HepG2 (cell line): ENCODE measurements around the gene GEMIN4. TPM values are rescaled to one million over a fixed set of nuclear protein-coding genes. Genes with fewer than 3 reads are reported as not detected.

Source experiments
- ATF6 ChIP-seq: sonication (generic); formaldehyde crosslinking; conservative IDR thresholded peaks from 2 replicates; pipeline ENCODE4 v1.4.0; 2020; ENCODE audit warnings: missing genetic modification reagents
- CBX5 ChIP-seq: sonication (generic); formaldehyde crosslinking; IDR thresholded peaks from 2 replicates; pipeline ENCODE4 v1.4.0; 2020; ENCODE audit warnings: missing genetic modification reagents, borderline replicate concordance
- FOXA3 ChIP-seq: IDR thresholded peaks from 2 replicates; pipeline ENCODE4 v1.6.1; 2016; ENCODE audit warnings: missing genetic modification reagents, missing compliant biosample characterization
- FOXP4 ChIP-seq: sonication (generic); formaldehyde crosslinking; IDR thresholded peaks from 2 replicates; pipeline ENCODE4 v1.4.0; 2020; ENCODE audit warnings: missing genetic modification reagents
- GABPB1 ChIP-seq: IDR thresholded peaks from 2 replicates; pipeline ENCODE4 v1.6.1; 2016; ENCODE audit warnings: mild to moderate bottlenecking, missing genetic modification reagents, moderate library complexity, missing compliant biosample characterization
- HOMEZ ChIP-seq: IDR thresholded peaks from 2 replicates; pipeline ENCODE4 v1.6.1; 2016; ENCODE audit warnings: low read depth
- KAT8 ChIP-seq: IDR thresholded peaks from 2 replicates; pipeline ENCODE4 v1.6.1; 2016; ENCODE audit warnings: missing genetic modification reagents, missing compliant biosample characterization
- KMT2A ChIP-seq: sonication (generic); formaldehyde crosslinking; IDR thresholded peaks from 2 replicates; pipeline ENCODE4 v1.4.0; 2020; ENCODE audit warnings: missing genetic modification reagents
- MYC ChIP-seq: sonication (generic); formaldehyde crosslinking; IDR thresholded peaks from 2 replicates; pipeline ENCODE4 v1.9.0; 2021; ENCODE audit warnings: missing genetic modification reagents, borderline replicate concordance
- RXRA ChIP-seq: sonication (generic); formaldehyde crosslinking; IDR thresholded peaks from 2 replicates; pipeline ENCODE4 v1.5.1; 2020; ENCODE audit warnings: missing genetic modification reagents
- RXRB ChIP-seq: IDR thresholded peaks from 2 replicates; pipeline ENCODE4 v1.6.1; 2016; ENCODE audit warnings: borderline replicate concordance, missing genetic modification reagents, missing compliant biosample characterization
- SALL1 ChIP-seq: sonication (generic); formaldehyde crosslinking; IDR thresholded peaks from 2 replicates; pipeline ENCODE4 v1.8.0; 2022; ENCODE audit warnings: mild to moderate bottlenecking, missing genetic modification reagents
- SP5 ChIP-seq: IDR thresholded peaks from 2 replicates; pipeline ENCODE4 v1.6.1; 2016; ENCODE audit warnings: low read depth, borderline replicate concordance
- TFAP4 ChIP-seq: sonication (generic); IDR thresholded peaks from 2 replicates; pipeline ENCODE4 v1.6.1; 2016; ENCODE audit warnings: low read depth, borderline replicate concordance
- THAP9 ChIP-seq: sonication (generic); formaldehyde crosslinking; IDR thresholded peaks from 2 replicates; pipeline ENCODE4; 2020; ENCODE audit warnings: missing genetic modification reagents, mild to moderate bottlenecking, borderline replicate concordance
- ZNF235 ChIP-seq: sonication (generic); formaldehyde crosslinking; IDR thresholded peaks from 2 replicates; pipeline ENCODE4 v1.8.1; 2023; ENCODE audit warnings: mild to moderate bottlenecking, missing genetic modification reagents, borderline replicate concordance
- ZNF33A ChIP-seq: sonication (generic); formaldehyde crosslinking; IDR thresholded peaks from 2 replicates; pipeline ENCODE4 v1.5.1; 2020; ENCODE audit warnings: missing genetic modification reagents, mild to moderate bottlenecking, moderate library complexity, borderline replicate concordance
- ZNF562 ChIP-seq: sonication (generic); formaldehyde crosslinking; IDR thresholded peaks from 2 replicates; pipeline ENCODE4 v1.8.0; 2022; ENCODE audit warnings: missing genetic modification reagents, borderline replicate concordance
- ZNF564 ChIP-seq: sonication (generic); formaldehyde crosslinking; IDR thresholded peaks from 2 replicates; pipeline ENCODE4 v1.8.1; 2023; ENCODE audit warnings: mild to moderate bottlenecking, missing genetic modification reagents
- polyA plus RNA-seq, 8 experiments: library from polyadenylated mRNA; depleted of rRNA in 3 of 8; stranded (reverse) in 7 of 8; unstranded in 1 of 8; fragments of >200 nt; fragmentation: Illumina TruSeq in 4 of 8; extraction: Trizol in 4 of 8; gene quantifications; 2 replicates each; pipeline versions ENCODE4 v1.2.1 to v1.2.3, GENCODE V29; 2011 to 2016; ENCODE audit warnings: low read depth in 4 of 8, missing spikeins in 1 of 8, mixed read lengths in 1 of 8; ENCODE audit not compliant: insufficient read depth in 1 of 8
- total RNA-seq, 5 experiments: library from RNA; depleted of rRNA; stranded (reverse); fragments of >200 nt; fragmentation: Illumina TruSeq; extraction: Trizol; gene quantifications; 2 replicates each; pipeline ENCODE4 v1.2.3, GENCODE V29; 2016; ENCODE audit warnings: low read depth in 1 of 5

The GEMIN4 gene
- total and polyA plus RNA-seq, 2 of the 13 experiments (the other 11 are each of a cell fraction or from before 2014, with no cell fraction given), result 10.8 to 22.7 TPM

- no peak for TF ChIP-seq ZNF235
- TF ChIP-seq SALL1, result peak; percentile 44; the same call in 1 of the 2 replicates
- peak; percentile 60; the same call in 1 of the 2 replicates for TF ChIP-seq RXRA (CRISPR knock-in tag)
- TF ChIP-seq ZNF33A, result no peak
- TF ChIP-seq SP5 (CRISPR knock-in tag), result peak; percentile 42; the same call in 1 of the 2 replicates
- TF ChIP-seq KAT8 (CRISPR knock-in tag), result 0 out of 2 replicates have a peak, but pooled peaks have one; percentile 19
- TF ChIP-seq ZNF564 (CRISPR knock-in tag), result no peak
- no peak for TF ChIP-seq ATF6 (CRISPR knock-in tag)
- TF ChIP-seq HOMEZ (CRISPR knock-in tag), result peak; percentile 66; the same call in 1 of the 2 replicates
- TF ChIP-seq GABPB1 (CRISPR knock-in tag), result 0 out of 2 replicates have a peak, but pooled peaks have one; percentile 22
- peak; percentile 33; the same call in 1 of the 2 replicates for TF ChIP-seq KMT2A (CRISPR knock-in tag)
- TF ChIP-seq TFAP4, result peak; percentile 45; the same call in 1 of the 2 replicates
- peak; percentile 55 for TF ChIP-seq FOXA3 (CRISPR knock-in tag)
- TF ChIP-seq THAP9 (CRISPR knock-in tag), result 0 out of 2 replicates have a peak, but pooled peaks have one; percentile 23
- TF ChIP-seq FOXP4, result peak; percentile 26; the same call in 1 of the 2 replicates
- no peak for TF ChIP-seq ZNF562 (CRISPR knock-in tag)
- TF ChIP-seq CBX5 (CRISPR knock-in tag), result no peak
- peak; percentile 59; the same call in 1 of the 2 replicates for TF ChIP-seq MYC
- TF ChIP-seq RXRB (CRISPR knock-in tag), result peak; percentile 41; the same call in 1 of the 2 replicates
Measured at GRCh38 chr17:744937-745336, 7.1 kb downstream of the GEMIN4 start (continued).
